Colon (tissue), 2 donors: ENCODE data around the gene UNC5A.
"Not testable (repeated sequence)": the region's sequence is repeated elsewhere in the genome, so short reads cannot be mapped to it uniquely, and the experiment has no call there.

Source experiments
- FAIRE-seq: peaks from 2 replicates; lab custom pipeline; 2012; peaks lifted over from hg19 to GRCh38; lab: Jason Lieb, UNC
- donor health status: control.
- donor health status: control.

UNC5A gene

GRCh38 chr5:176863765-176864098, 53.4 kb downstream of the UNC5A start:
- FAIRE-seq = no peak

- no peak for FAIRE-seq
Measured at GRCh38 chr5:176864755-176865154, 54.4 kb downstream of the UNC5A start.

- FAIRE-seq = no peak
Measured at GRCh38 chr5:176865964-176866363, 55.6 kb downstream of the UNC5A start.

- no peak for FAIRE-seq
Measured at GRCh38 chr5:176866707-176867310, 56.5 kb downstream of the UNC5A start.

GRCh38 chr5:176868126-176868525, 57.8 kb downstream of the UNC5A start:
- no peak for FAIRE-seq

- FAIRE-seq = no peak
Measured at GRCh38 chr5:176868731-176869130, 58.4 kb downstream of the UNC5A start.

- FAIRE-seq = no peak
Measured at GRCh38 chr5:176869501-176870109, 59.2 kb downstream of the UNC5A start.

GRCh38 chr5:176870110-176870591, 59.8 kb downstream of the UNC5A start:
- no peak for FAIRE-seq

- not testable (repeated sequence) for FAIRE-seq
Measured at GRCh38 chr5:176870644-176871043, 60.3 kb downstream of the UNC5A start.

GRCh38 chr5:176872586-176872985, 62.2 kb downstream of the UNC5A start:
- not testable (repeated sequence) for FAIRE-seq

GRCh38 chr5:176873011-176873410, 62.7 kb downstream of the UNC5A start:
- not testable (repeated sequence) for FAIRE-seq

GRCh38 chr5:176873541-176874172, 63.3 kb downstream of the UNC5A start:
- no peak for FAIRE-seq

- no peak for FAIRE-seq
Measured at GRCh38 chr5:176874198-176874780, 63.9 kb downstream of the UNC5A start.

GRCh38 chr5:176875014-176875550, 64.7 kb downstream of the UNC5A start:
- no peak for FAIRE-seq

- no peak for FAIRE-seq
Measured at GRCh38 chr5:176875783-176876505, 65.6 kb downstream of the UNC5A start.

GRCh38 chr5:176876506-176877431, 66.4 kb downstream of the UNC5A start:
- FAIRE-seq = no peak

GRCh38 chr5:176877793-176878331, 67.5 kb downstream of the UNC5A start:
- no peak for FAIRE-seq

- FAIRE-seq = no peak
Measured at GRCh38 chr5:176878463-176878862, 68.1 kb downstream of the UNC5A start.

GRCh38 chr5:176878906-176879662, 68.7 kb downstream of the UNC5A start:
- FAIRE-seq = no peak
